NCI-H82 (cell line): Measurements from ENCODE around the gene HCN1.
A peak's percentile ranks its signal among the peaks of the same experiment; 100 is the strongest.
"Not testable (repeated sequence)": the region's sequence is repeated elsewhere in the genome, so short reads cannot be mapped to it uniquely, and the experiment has no call there.

Source experiments
- DNase-seq: peaks from one replicate; lab custom pipeline; 2025; lab: John Stamatoyannopoulos, UW

HCN1 gene

GRCh38 chr5:45417285-45417998 is 278.7 kb downstream of the HCN1 start:
- DNase-seq: no peak

GRCh38 chr5:45414620-45415573 is 281.3 kb downstream of the HCN1 start:
- DNase-seq: no peak

GRCh38 chr5:45411971-45412612 is 284.1 kb downstream of the HCN1 start:
- DNase-seq: no peak

- DNase-seq: peak; percentile 72
Measured at GRCh38 chr5:45410304-45410995, 285.7 kb downstream of the HCN1 start.

GRCh38 chr5:45408067-45408466 is 288.1 kb downstream of the HCN1 start:
- DNase-seq: no peak

GRCh38 chr5:45402804-45403455 is 293.2 kb downstream of the HCN1 start:
- no peak for DNase-seq

GRCh38 chr5:45399041-45399440 is 297.1 kb downstream of the HCN1 start:
- DNase-seq: no peak

- no peak for DNase-seq
Measured at GRCh38 chr5:45385321-45386058, 310.7 kb downstream of the HCN1 start.

GRCh38 chr5:45383985-45384384 is 312.2 kb downstream of the HCN1 start:
- DNase-seq: no peak

- no peak for DNase-seq
Measured at GRCh38 chr5:45382583-45382982, 313.6 kb downstream of the HCN1 start.

GRCh38 chr5:45376417-45376816 is 319.8 kb downstream of the HCN1 start:
- DNase-seq: no peak

GRCh38 chr5:45372629-45373028 is 323.6 kb downstream of the HCN1 start:
- no peak for DNase-seq

- DNase-seq: not testable (repeated sequence)
Measured at GRCh38 chr5:45371423-45371822, 324.8 kb downstream of the HCN1 start.

GRCh38 chr5:45355189-45355992 is 340.8 kb downstream of the HCN1 start:
- no peak for DNase-seq

GRCh38 chr5:45336464-45336863 is 359.7 kb downstream of the HCN1 start:
- DNase-seq: no peak

- no peak for DNase-seq
Measured at GRCh38 chr5:45335978-45336377, 360.2 kb downstream of the HCN1 start.

GRCh38 chr5:45335346-45335745 is 360.8 kb downstream of the HCN1 start:
- no peak for DNase-seq

GRCh38 chr5:45334939-45335338 is 361.2 kb downstream of the HCN1 start:
- no peak for DNase-seq

- DNase-seq: not testable (repeated sequence)
Measured at GRCh38 chr5:45312627-45313026, 383.6 kb downstream of the HCN1 start.

- DNase-seq: no peak
Measured at GRCh38 chr5:45295231-45295630, 400.9 kb downstream of the HCN1 start.
